HG03095 (cell line): ENCODE results near the gene DLGAP1.
A peak's percentile ranks its signal among the peaks of the same experiment; 100 is the strongest.

Source experiments
- ATAC-seq: cut with Tn5 transposase; IDR thresholded peaks from one replicate; pipeline ENCODE4 v1.9.1; 2021; ENCODE audit warnings: moderate library complexity; ENCODE audit not compliant: unreplicated experiment

Gene DLGAP1

GRCh38 chr18:4181882-4182568 is 273.1 kb downstream of the DLGAP1 start:
- ATAC-seq, result no peak

- no peak for ATAC-seq
These were observed 274.0 kb downstream of the DLGAP1 start for GRCh38 chr18:4181086-4181485.

GRCh38 chr18:4172196-4173100 is 282.7 kb downstream of the DLGAP1 start:
- no peak for ATAC-seq

- ATAC-seq, result no peak
These were observed 297.8 kb downstream of the DLGAP1 start for GRCh38 chr18:4157352-4157751.

- no peak for ATAC-seq
These were observed 308.3 kb downstream of the DLGAP1 start for GRCh38 chr18:4146797-4147196.

- ATAC-seq, result no peak
These were observed 310.9 kb downstream of the DLGAP1 start for GRCh38 chr18:4144201-4144600.

- ATAC-seq, result no peak
These were observed 311.5 kb downstream of the DLGAP1 start for GRCh38 chr18:4143585-4143984.

GRCh38 chr18:4142876-4143275 is 312.2 kb downstream of the DLGAP1 start:
- ATAC-seq, result no peak

- no peak for ATAC-seq
These were observed 320.4 kb downstream of the DLGAP1 start for GRCh38 chr18:4134700-4135099.

- ATAC-seq, result no peak
These were observed 324.1 kb downstream of the DLGAP1 start for GRCh38 chr18:4130734-4131719.

- no peak for ATAC-seq
These were observed 328.2 kb downstream of the DLGAP1 start for GRCh38 chr18:4126939-4127338.

GRCh38 chr18:4125627-4126230 is 329.4 kb downstream of the DLGAP1 start:
- ATAC-seq, result no peak

GRCh38 chr18:4125224-4125623 is 329.9 kb downstream of the DLGAP1 start:
- ATAC-seq, result no peak

- no peak for ATAC-seq
These were observed 335.3 kb downstream of the DLGAP1 start for GRCh38 chr18:4119813-4120212.

GRCh38 chr18:4119127-4119648 is 335.9 kb downstream of the DLGAP1 start:
- ATAC-seq, result no peak

- ATAC-seq, result no peak
These were observed 347.1 kb downstream of the DLGAP1 start for GRCh38 chr18:4108016-4108415.

- ATAC-seq, result no peak
These were observed 348.0 kb downstream of the DLGAP1 start for GRCh38 chr18:4107049-4107467.

- peak; percentile 64 for ATAC-seq
These were observed 348.6 kb downstream of the DLGAP1 start for GRCh38 chr18:4106407-4107033.

GRCh38 chr18:4102901-4103300 is 352.2 kb downstream of the DLGAP1 start:
- ATAC-seq, result no peak

GRCh38 chr18:4101009-4101408 is 354.1 kb downstream of the DLGAP1 start:
- no peak for ATAC-seq
